Transverse colon (tissue), 3 donors: ENCODE data around the gene FXYD6.

Source experiments
- CTCF ChIP-seq, 5 experiments: fragments of 200-600 bp in 3 of 5; fragments of 450-650 bp in 2 of 5; sonication (generic) in 3 of 5; IDR thresholded peaks; 1 replicate in 2 of 5; 2 replicates in 3 of 5; pipeline ENCODE4 v1.5.1; 2016 to 2017; ENCODE audit warnings: antibody characterized with exemption in 5 of 5, inconsistent platforms in 3 of 5, mild to moderate bottlenecking in 2 of 5, moderate library complexity in 1 of 5
- POLR2A ChIP-seq: fragments of 450-650 bp; IDR thresholded peaks from one replicate; pipeline ENCODE4 v1.6.1; 2016; ENCODE audit warnings: antibody characterized with exemption, mild to moderate bottlenecking, moderate library complexity

DNA sequence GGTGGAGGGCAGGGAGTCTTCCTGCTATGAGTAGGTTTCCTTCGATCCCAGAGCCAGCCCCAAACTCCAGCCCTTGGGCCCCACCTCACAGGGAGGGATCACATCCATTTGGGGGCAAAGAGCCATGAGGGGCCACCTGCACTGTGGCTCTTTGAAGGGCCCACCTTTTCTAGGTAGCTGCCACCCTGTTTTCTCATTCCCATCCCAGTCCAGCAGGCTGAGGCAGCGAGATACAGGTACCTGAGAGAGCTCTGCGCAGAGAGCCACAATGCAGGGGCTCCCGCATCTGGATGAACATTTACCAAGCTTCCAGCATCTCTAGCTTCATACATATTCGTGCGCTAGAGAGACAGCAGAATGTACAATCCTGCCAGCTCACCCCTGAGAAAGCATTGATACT, 16.3 kb downstream of the FXYD6 start:
- TF ChIP-seq CTCF (IDR thresholded peaks at IDR 0.05) (no peak), POLR2A (no peak)
